Pulmonary artery endothelial cell (primary cell): ENCODE results near the gene MAP2K1. TPM values are rescaled to one million over a fixed set of nuclear protein-coding genes. Genes with fewer than 3 reads are reported as not detected.
A peak's percentile ranks its signal among the peaks of the same experiment; 100 is the strongest.
"Not testable (repeated sequence)": the region's sequence is repeated elsewhere in the genome, so short reads cannot be mapped to it uniquely, and the experiment has no call there.

Source experiments
- DNase-seq: peaks from one replicate; pipeline ENCODE4 v3.0.0-alpha.2; 2011; ENCODE audit warnings: low read depth, low spot score
- total RNA-seq: library from RNA; depleted of rRNA; stranded (reverse); fragments of >200 nt; gene quantifications from 2 replicates; pipeline ENCODE4 v1.2.3, GENCODE V29; 2014

Gene MAP2K1
- 62.7 and 67.5 TPM in 2 replicates for total RNA-seq

DNA sequence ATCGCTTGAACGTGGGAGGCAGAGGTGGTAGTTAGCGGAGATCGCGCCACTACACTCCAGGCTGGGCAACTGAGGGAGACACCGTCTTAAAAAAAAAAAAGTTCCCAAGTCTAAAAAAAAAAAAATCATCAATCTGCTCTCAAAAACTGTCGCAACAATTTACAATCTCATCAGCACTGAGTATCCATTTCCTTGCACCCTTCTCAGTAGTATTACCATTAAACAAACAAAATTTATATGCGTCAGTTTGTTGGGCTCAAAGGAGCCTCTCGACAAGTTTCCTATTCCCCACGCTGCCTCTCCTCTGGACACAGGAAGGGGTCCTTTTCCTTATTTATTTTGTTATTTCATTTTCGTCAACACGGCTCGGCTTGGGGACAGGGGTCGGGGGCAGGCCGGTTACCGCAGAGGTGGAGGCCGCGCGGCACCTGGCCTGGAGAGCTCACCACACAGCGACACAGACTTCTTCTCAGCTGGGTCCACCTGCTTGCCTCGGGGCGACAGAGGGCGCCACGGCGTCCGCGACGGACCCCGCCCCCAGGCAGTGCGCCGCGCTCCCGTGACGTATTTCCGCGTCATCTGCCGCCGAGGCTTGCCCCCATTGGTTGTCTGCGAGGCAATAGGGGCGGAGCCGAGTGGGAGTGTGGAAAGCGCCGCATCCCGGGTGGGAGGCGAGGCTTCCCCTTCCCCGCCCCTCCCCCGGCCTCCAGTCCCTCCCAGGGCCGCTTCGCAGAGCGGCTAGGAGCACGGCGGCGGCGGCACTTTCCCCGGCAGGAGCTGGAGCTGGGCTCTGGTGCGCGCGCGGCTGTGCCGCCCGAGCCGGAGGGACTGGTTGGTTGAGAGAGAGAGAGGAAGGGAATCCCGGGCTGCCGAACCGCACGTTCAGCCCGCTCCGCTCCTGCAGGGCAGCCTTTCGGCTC is at the start of gene MAP2K1:
TSS of gene MAP2K1 (plus strand) at position 709 of the 920 bp plus-strand sequence. CDS start 436 bp downstream, outside the sequence.
- peak; percentile 85 for DNase-seq

- DNase-seq, result not testable (repeated sequence)
These were observed 38.2 kb upstream of the MAP2K1 start for GRCh38 chr15:66348530-66348929.

DNA sequence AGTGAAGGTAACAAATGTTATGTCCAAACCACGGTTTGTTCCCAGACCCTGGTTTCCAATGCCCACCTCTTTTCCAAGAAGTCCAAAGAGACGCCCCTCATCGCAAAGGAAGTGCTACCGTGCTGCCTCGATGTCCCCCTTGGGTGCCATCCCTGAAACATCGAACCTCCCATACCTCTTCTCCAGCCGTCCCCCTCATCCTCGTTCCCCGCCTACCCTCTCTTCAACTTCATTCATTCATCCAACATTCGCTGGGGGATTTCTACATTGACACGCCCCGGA is 30.7 kb upstream of the MAP2K1 start:
- no peak for DNase-seq

DNA sequence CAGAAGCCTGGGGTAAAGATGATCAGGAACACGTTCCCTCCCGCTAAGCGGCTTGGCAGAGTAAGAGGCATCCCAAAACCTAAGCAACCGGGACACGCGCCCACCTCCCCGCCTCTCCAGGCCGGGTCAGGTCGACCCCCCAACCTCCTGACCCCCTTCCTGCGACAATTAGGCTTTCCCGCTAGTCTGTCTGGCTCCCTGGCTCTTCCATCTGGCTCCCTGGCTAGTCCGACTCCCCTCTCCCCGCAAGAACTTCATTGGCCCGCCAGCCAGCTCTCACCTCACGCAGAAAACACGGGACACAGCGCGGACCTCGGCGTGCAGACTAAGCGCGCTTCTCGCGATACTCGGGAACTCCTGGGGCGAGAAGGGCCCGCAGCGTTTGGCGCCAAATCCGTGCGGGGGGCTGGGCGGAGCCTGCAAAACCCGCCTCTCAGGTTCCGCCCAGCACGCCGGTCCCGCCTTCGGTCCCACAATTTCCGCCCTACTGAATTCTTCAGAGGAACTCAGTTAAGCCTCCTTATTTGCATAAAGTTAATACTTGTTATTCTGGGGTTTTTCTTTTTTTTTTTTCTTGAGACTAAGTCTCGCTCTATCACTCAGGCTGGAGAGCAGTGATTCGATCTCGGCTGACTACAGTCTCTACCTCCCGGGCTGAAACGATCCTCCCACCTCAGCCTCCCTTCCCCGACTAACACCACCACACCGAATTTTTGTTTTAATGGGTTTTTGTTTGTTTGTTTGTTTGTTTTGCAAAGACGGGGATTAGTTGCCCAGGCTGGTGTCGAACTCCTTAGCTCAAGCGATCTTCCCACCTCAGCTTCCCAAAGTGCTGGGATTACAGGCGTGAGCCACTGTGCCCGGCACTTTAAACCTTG is 30.1 kb upstream of the MAP2K1 start, which contains the start of gene TIPIN:
TSS of gene TIPIN (minus strand) at position 327 of the 878 bp plus-strand sequence. CDS start 3,738 bp downstream, outside the sequence.
- peak; percentile 82 for DNase-seq

DNA sequence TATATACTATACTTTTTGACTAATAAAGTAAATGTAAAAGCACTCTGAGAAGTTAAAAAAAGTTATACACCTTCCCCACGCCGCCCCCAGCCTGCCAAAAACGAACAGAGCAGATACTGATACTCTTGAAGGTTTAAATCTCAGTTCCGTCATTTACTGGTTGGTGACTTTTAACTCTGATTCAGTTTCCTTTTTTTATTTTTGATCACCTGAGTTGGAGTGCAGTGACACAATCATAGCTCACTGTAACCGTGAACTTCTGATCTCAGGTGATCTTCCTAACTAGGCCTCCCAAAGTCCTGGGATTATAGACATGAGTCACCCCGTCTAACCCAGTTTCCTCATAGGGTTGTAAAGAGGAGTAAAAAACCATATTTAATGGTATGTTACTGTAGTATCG is 27.0 kb upstream of the MAP2K1 start:
- no peak for DNase-seq

DNA sequence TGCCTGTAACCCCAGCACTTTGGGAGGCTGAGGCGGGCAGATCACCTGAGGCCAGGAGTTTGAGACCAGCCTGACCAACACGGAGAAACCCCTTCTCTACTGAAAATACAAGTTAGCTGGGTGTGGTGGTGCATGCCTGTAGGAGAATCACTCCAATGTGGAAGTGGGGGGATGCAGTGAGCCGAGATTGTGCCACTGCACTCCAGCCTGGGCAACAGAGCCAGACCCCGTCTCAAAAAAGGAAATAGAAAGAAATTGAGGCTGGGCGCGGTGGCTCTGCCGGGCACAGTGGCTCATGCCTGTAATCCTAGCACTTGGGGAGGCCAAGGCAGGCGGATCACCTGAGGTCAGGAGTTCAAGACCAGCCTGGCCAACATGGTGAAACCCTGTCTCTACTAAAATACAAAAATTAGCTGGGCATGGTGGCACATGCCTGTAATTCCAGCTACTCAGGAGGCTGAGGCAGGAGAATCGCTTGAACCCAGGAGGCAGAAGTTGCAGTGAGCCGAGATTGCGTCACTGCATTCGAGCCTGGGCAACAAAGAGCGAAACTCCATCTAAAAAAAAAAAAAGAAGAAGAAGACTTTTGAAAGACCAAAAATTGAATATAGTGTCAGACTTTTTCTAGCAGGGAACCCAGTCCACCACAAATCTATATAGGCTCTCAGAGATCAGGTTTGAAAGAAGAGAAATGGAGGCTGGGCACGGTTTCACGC is 24.8 kb upstream of the MAP2K1 start:
- DNase-seq, result not testable (repeated sequence)

DNA sequence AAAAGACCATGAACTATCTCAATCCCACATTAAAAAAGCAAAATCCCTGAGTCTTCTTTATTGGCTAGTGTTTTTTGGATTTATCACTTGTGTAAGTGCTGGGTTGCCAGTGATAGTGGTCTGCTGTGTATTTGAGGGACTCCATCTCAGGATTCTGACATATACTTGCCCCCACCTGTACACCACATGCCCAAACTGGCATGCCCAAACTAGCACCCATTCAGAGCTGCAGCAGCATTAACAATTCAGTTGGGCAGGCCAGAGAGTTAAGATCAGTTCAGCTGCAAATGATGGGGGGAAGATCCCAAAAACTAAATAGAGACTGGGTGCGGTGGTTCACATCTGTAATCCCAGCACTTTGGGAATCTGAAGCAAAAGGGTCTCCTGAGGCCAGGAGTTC is 23.9 kb upstream of the MAP2K1 start:
- DNase-seq, result no peak

- DNase-seq, result no peak
These were observed 21.7 kb upstream of the MAP2K1 start for GRCh38 chr15:66364944-66365528.

GRCh38 chr15:66369773-66370651 is 16.7 kb upstream of the MAP2K1 start:
- DNase-seq, result peak; percentile 61

GRCh38 chr15:66374179-66374578 is 12.5 kb upstream of the MAP2K1 start:
- DNase-seq, result no peak

DNA sequence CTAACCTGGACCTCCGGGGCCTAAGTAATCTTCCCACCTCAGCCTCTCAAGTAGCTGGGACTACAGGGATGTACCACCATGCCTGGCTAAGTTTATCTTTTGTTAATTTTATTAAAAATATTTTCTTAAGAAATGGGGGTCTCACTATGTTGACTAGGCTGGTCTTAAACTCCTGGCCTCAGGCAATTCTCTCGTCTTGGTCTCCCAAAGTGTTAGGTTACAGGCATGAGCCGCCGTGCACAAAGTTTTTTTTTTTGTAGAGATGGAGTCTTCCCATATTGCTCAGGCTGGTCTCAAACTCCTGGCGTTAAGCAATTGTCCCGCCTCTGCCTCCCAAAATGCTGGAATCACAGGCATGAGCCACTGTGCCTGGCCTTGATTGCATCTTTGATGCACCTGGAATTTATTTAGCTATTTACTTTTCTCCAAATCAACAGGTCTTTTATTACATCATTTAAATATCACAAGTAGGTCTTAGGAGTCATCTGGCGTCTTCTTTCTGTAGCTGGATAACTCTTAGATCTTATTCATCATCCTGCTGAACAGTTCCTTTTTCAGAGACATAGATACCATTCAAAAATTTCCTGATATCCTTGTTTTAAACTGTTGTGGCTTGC is 7.8 kb upstream of the MAP2K1 start:
- DNase-seq, result no peak

- not testable (repeated sequence) for DNase-seq
These were observed 5.3 kb upstream of the MAP2K1 start for GRCh38 chr15:66381376-66381775.

DNA sequence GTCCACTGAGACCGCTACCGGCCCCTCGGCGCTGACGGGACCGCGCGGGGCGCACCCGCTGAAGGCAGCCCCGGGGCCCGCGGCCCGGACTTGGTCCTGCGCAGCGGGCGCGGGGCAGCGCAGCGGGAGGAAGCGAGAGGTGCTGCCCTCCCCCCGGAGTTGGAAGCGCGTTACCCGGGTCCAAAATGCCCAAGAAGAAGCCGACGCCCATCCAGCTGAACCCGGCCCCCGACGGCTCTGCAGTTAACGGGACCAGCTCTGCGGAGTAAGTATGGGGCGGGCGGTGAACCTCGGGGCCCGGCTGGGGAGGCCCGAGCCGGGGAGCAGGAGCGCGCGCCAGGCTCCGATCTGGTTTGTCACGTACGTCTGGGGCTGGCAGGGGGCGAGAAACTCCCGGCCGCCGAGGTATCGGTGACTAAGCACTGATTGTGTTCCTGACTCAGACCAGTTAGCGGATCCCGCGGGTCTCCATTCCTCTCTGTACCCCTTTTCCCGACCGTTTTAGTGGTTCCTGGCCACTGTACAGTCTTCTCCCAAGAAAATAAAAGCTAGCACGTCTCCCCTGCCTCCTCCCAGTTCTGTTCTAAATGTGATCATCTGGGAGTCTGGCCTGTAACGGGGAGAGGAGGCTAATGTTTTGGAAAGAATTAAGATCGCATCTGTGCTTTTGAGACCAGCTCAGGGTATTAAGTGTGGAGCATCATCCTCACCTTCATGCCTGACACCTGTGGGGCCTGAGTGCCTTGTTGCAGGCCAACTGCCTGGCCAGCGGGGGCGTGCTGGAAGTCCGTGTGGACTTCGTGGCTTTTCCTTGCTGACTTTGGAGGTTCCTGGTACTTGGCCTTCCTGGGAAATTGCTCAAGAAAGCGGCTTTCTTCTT is 691 bp downstream of the MAP2K1 start:
- peak; percentile 43 for DNase-seq

DNA sequence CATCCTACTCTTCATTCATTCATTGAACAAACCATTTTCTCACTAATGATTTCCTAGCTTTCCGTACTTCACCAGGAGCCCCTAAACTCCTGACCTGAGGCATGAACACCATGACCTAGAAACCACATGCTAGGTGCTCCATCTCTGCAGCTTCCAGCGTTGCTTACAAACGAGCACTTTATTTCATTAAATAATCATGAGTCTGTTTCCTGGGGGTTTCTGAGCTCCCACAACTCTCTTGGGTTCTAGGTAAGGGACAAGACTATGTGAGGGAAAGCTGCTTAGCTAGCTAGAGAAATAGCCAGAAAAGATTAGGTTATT is 1.3 kb downstream of the MAP2K1 start:
- no peak for DNase-seq

GRCh38 chr15:66388576-66388975 is 1.9 kb downstream of the MAP2K1 start:
- DNase-seq, result no peak

- DNase-seq, result no peak
These were observed 2.6 kb downstream of the MAP2K1 start for GRCh38 chr15:66389098-66389858.

- no peak for DNase-seq
These were observed 3.2 kb downstream of the MAP2K1 start for GRCh38 chr15:66389859-66390381.

DNA sequence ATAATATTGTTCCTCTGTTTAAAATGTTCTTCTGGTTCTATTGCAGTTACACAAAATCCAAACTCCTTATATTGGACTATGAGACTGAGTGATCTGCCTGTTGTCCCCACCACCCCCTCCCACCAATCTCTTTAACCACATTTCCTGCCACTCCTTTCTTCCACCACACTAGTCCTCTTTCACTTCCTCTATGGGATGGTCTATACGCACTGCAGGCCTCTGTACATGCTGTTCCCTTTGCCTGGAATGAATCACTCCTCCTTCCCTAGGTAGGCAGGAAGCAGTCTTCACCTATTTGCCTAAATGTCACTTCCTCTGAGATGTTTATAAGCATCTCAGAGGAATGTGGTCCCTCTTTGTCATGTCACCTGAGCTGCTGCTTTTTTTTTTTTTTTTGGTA is 4.0 kb downstream of the MAP2K1 start:
- DNase-seq, result no peak
